H1 (cell line): Measurements from ENCODE around the gene SNX13. TPM values are rescaled to one million over a fixed set of nuclear protein-coding genes. Genes with fewer than 3 reads are reported as not detected.

ENCODE experiments used
- CTCF ChIA-PET: fragments of 300-600 bp; sonication (Branson Sonifier 250); formaldehyde crosslinking; loops from one replicate; lab custom pipeline; 2021; ENCODE audit not compliant: partially characterized antibody; lab: Charles Lee
- POLR2A ChIA-PET: fragments of 300-600 bp; sonication (Branson Sonifier 250); formaldehyde crosslinking; loops from one replicate; lab custom pipeline; 2021; ENCODE audit warnings: inconsistent platforms; ENCODE audit not compliant: partially characterized antibody; lab: Charles Lee
- DNase-seq, 2 experiments: peaks; one replicate each; pipeline versions ENCODE4 v3.0.0 to v3.0.0-alpha.2; 2010 to 2022; ENCODE audit warnings: low spot score in 2 of 2, low read depth in 1 of 2, mixed read lengths in 1 of 2
- FAIRE-seq: peaks from 2 replicates; lab custom pipeline; 2011; peaks lifted over from hg19 to GRCh38; lab: Jason Lieb, UNC
- H2AFZ ChIP-seq: 2 replicates; pipeline ENCODE4 v1.8.1; 2012; ENCODE audit warnings: low read length, inconsistent platforms
- H2AK5ac ChIP-seq: 2 replicates; pipeline ENCODE4 v1.6.1; 2013; ENCODE audit warnings: low read depth, low read length
- H2BK120ac ChIP-seq: replicated peaks from 2 replicates; pipeline ENCODE3; 2013; ENCODE audit warnings: low read depth, low read length, inconsistent platforms
- H2BK12ac ChIP-seq: 2 replicates; pipeline ENCODE4 v1.6.1; 2013; ENCODE audit warnings: low read depth, low read length
- H2BK15ac ChIP-seq: 2 replicates; pipeline ENCODE4 v1.6.1; 2013; ENCODE audit warnings: low read length
- H2BK20ac ChIP-seq: 2 replicates; pipeline ENCODE4 v1.6.1; 2013; ENCODE audit warnings: low read length
- H2BK5ac ChIP-seq: 2 replicates; pipeline ENCODE4 v1.6.1; 2013; ENCODE audit warnings: low read depth, low read length
- H3K14ac ChIP-seq: 2 replicates; pipeline ENCODE4 v1.6.1; 2013; ENCODE audit warnings: inconsistent platforms; ENCODE audit not compliant: insufficient read length
- H3K18ac ChIP-seq: 2 replicates; pipeline ENCODE4 v1.6.1; 2013; ENCODE audit warnings: low read length; ENCODE audit errors: extremely low read depth
- H3K23ac ChIP-seq: 2 replicates; pipeline ENCODE4 v1.6.1; 2013; ENCODE audit warnings: inconsistent platforms; ENCODE audit not compliant: insufficient read length
- H3K23me2 ChIP-seq: 2 replicates; pipeline ENCODE4 v1.6.1; 2013; ENCODE audit warnings: low read depth, low read length
- H3K27ac ChIP-seq: 2 replicates; pipeline ENCODE4 v1.6.1; 2011; ENCODE audit warnings: low read depth, low read length, inconsistent platforms
- H3K27me3 ChIP-seq, 4 experiments: replicated peaks in 1 of 4; 1 replicate in 1 of 4; 2 replicates in 3 of 4; pipeline versions ENCODE4 v1.6.1 to v1.8.1; 2011 to 2013; ENCODE audit warnings: low read length in 3 of 4, mild to moderate bottlenecking in 3 of 4, inconsistent platforms in 2 of 4, mixed read lengths in 2 of 4, moderate library complexity in 1 of 4; ENCODE audit not compliant: control insufficient read depth in 3 of 4, insufficient read depth in 3 of 4; ENCODE audit errors: extremely low read depth in 1 of 4
- H3K36me3 ChIP-seq, 4 experiments: 2 replicates each; pipeline versions ENCODE4 v1.6.1 to v1.8.1; 2011 to 2013; ENCODE audit warnings: mild to moderate bottlenecking in 4 of 4, low read length in 3 of 4, moderate library complexity in 2 of 4, control low read depth in 1 of 4, inconsistent platforms in 1 of 4; ENCODE audit not compliant: insufficient read depth in 4 of 4, control insufficient read depth in 2 of 4
- H3K4ac ChIP-seq: replicated peaks from 2 replicates; pipeline ENCODE3; 2013; ENCODE audit warnings: low read length, low read depth, mixed read lengths, inconsistent platforms; ENCODE audit not compliant: insufficient read length
- H3K4me1 ChIP-seq, 4 experiments: replicated peaks in 1 of 4; 1 replicate in 1 of 4; 2 replicates in 3 of 4; pipeline versions ENCODE4 v1.6.1 to v1.8.1; 2011 to 2013; ENCODE audit warnings: low read length in 3 of 4, inconsistent platforms in 2 of 4, mixed read lengths in 1 of 4; ENCODE audit not compliant: insufficient read depth in 4 of 4, control insufficient read depth in 3 of 4
- H3K4me2 ChIP-seq, 2 experiments: 2 replicates each; pipeline versions ENCODE4 v1.6.1 to v1.8.1; 2011 to 2013; ENCODE audit warnings: low read depth in 2 of 2, low read length in 2 of 2, control low read depth in 1 of 2, inconsistent platforms in 1 of 2, mild to moderate bottlenecking in 1 of 2; ENCODE audit not compliant: insufficient read depth in 1 of 2
- H3K4me3 ChIP-seq, 4 experiments: fragments of 200-600, 300-600 bp in 1 of 4; sonication (generic), shearing (Covaris generic), sonication (Bioruptor Twin) in 1 of 4; 2 replicates each; pipeline versions ENCODE4 v1.5.1 to v1.8.1; 2011 to 2016; ENCODE audit warnings: low read length in 4 of 4, low read depth in 3 of 4, control low read depth in 2 of 4, inconsistent platforms in 2 of 4, mild to moderate bottlenecking in 2 of 4, mixed read lengths in 1 of 4, moderate library complexity in 1 of 4; ENCODE audit not compliant: insufficient read depth in 2 of 4; ENCODE audit errors: extremely low read depth in 1 of 4
- H3K56ac ChIP-seq: replicated peaks from 2 replicates; pipeline ENCODE3; 2013; ENCODE audit warnings: low read depth, mild to moderate bottlenecking, mixed read lengths, low read length, inconsistent platforms; ENCODE audit not compliant: insufficient read length
- H3K79me1 ChIP-seq: 2 replicates; pipeline ENCODE4 v1.6.1; 2013; ENCODE audit warnings: low read depth, low read length, control low read depth
- H3K79me2 ChIP-seq, 2 experiments: 2 replicates each; pipeline versions ENCODE4 v1.6.1 to v1.8.1; 2012 to 2013; ENCODE audit warnings: low read length in 2 of 2, mild to moderate bottlenecking in 2 of 2, inconsistent platforms in 1 of 2; ENCODE audit not compliant: insufficient read depth in 2 of 2, control insufficient read depth in 1 of 2
- H3K9ac ChIP-seq, 4 experiments: replicated peaks in 1 of 4; 1 replicate in 1 of 4; 2 replicates in 3 of 4; pipeline versions ENCODE4 v1.6.1 to v1.8.1; 2011 to 2013; ENCODE audit warnings: low read depth in 3 of 4, low read length in 3 of 4, control low read depth in 2 of 4, mild to moderate bottlenecking in 2 of 4, moderate library complexity in 2 of 4, inconsistent platforms in 1 of 4; ENCODE audit errors: extremely low read depth in 1 of 4
- H3K9me3 ChIP-seq, 2 experiments: 2 replicates each; pipeline versions ENCODE4 v1.6.1 to v1.8.1; 2012 to 2013; ENCODE audit warnings: mild to moderate bottlenecking in 2 of 2, moderate library complexity in 2 of 2, control low read depth in 1 of 2, inconsistent platforms in 1 of 2, low read depth in 1 of 2, low read length in 1 of 2, mixed read lengths in 1 of 2; ENCODE audit not compliant: insufficient read depth in 2 of 2
- H4K20me1 ChIP-seq, 2 experiments: replicated peaks in 1 of 2; 2 replicates each; pipeline versions ENCODE3 to v1.8.1; 2011 to 2013; ENCODE audit warnings: inconsistent platforms in 2 of 2, low read length in 2 of 2, mild to moderate bottlenecking in 1 of 2; ENCODE audit not compliant: insufficient read depth in 2 of 2, control insufficient read depth in 1 of 2
- H4K5ac ChIP-seq: 2 replicates; pipeline ENCODE4 v1.6.1; 2013; ENCODE audit warnings: low read length, low read depth, mixed read lengths, inconsistent platforms; ENCODE audit not compliant: insufficient read length
- H4K8ac ChIP-seq: 2 replicates; pipeline ENCODE4 v1.8.0; 2013; ENCODE audit warnings: mild to moderate bottlenecking, moderate library complexity, low read length, inconsistent platforms; ENCODE audit not compliant: insufficient read depth; ENCODE audit errors: extremely low read depth
- H4K91ac ChIP-seq: replicated peaks from 2 replicates; pipeline ENCODE3; 2013; ENCODE audit warnings: low read length, mixed read lengths, inconsistent platforms; ENCODE audit not compliant: insufficient read length
- CEBPB ChIP-seq: IDR thresholded peaks from 2 replicates; pipeline ENCODE4 v1.6.1; 2012; ENCODE audit warnings: low read depth, low read length
- CTCF ChIP-seq, 3 experiments: IDR thresholded peaks; 1 replicate in 2 of 3; 2 replicates in 1 of 3; pipeline versions ENCODE4 v1.5.1 to v1.6.1; 2011; ENCODE audit warnings: low read length in 3 of 3, mild to moderate bottlenecking in 3 of 3, inconsistent platforms in 2 of 3, low read depth in 1 of 3, moderate library complexity in 1 of 3; ENCODE audit not compliant: insufficient read depth in 1 of 3; ENCODE audit errors: control extremely low read depth in 1 of 3
- FOSL1 ChIP-seq: IDR thresholded peaks from 2 replicates; pipeline ENCODE4 v1.6.1; 2011; ENCODE audit warnings: mild to moderate bottlenecking, low read depth, low read length, moderate library complexity; ENCODE audit not compliant: insufficient read depth
- JUND ChIP-seq: IDR thresholded peaks from 2 replicates; pipeline ENCODE4 v1.6.1; 2011; ENCODE audit warnings: mild to moderate bottlenecking, improper control_type of control experiment, low read length
- KDM4A ChIP-seq: IDR thresholded peaks from one replicate; pipeline ENCODE4 v1.7.1; 2012; ENCODE audit warnings: low read depth, mild to moderate bottlenecking, moderate library complexity, low read length, inconsistent platforms; ENCODE audit not compliant: severe bottlenecking
- KDM5A ChIP-seq: fragments of 200-600 bp; IDR thresholded peaks from 2 replicates; pipeline ENCODE4 v1.7.1; 2012; ENCODE audit warnings: mild to moderate bottlenecking, low read length, inconsistent platforms, mixed read lengths
- RAD21 ChIP-seq, 2 experiments: IDR thresholded peaks in 1 of 2; conservative IDR thresholded peaks in 1 of 2; 2 replicates each; pipeline ENCODE4 v1.6.1; 2011; ENCODE audit warnings: low read depth in 2 of 2, low read length in 2 of 2, improper control_type of control experiment in 1 of 2, inconsistent platforms in 1 of 2, mild to moderate bottlenecking in 1 of 2, moderate library complexity in 1 of 2
- WGBS, 2 experiments: shearing (Covaris generic) in 1 of 2; methylation state at CpG; one replicate each; pipeline versions ENCODE4 v1.1.6 to v1.1.7; 2013 to 2015; ENCODE audit warnings: low lambda C conversion rate in 2 of 2, mixed read lengths in 2 of 2, inconsistent platforms in 1 of 2, low coverage in 1 of 2, missing lambda C conversion rate in 1 of 2; ENCODE audit not compliant: insufficient replicate concordance in 2 of 2, insufficient coverage in 1 of 2, insufficient read length in 1 of 2; ENCODE audit errors: extremely low coverage in 1 of 2, missing lambda C conversion rate in 1 of 2; 5-methylcytosine and 5-hydroxymethylcytosine counted together
- polyA plus RNA-seq, 7 experiments: library from polyadenylated mRNA; depleted of rRNA in 3 of 7; stranded (reverse) in 5 of 7; unstranded in 2 of 7; fragments of >200 nt in 5 of 7; fragments of 200-250 nt in 2 of 7; gene quantifications; 1 replicate in 5 of 7; 2 replicates in 1 of 7; 4 replicates in 1 of 7; pipeline versions ENCODE4 v1.2.1 to v1.2.3, GENCODE V29; 2011 to 2013; ENCODE audit warnings: missing spikeins in 2 of 7, mixed read lengths in 2 of 7
- total RNA-seq: library from RNA; stranded (reverse); fragmentation: NEBNext Ultra II Directional; extraction: Animal tissue kit (Norgen Biotek cat#: 25700); gene quantifications from 2 replicates; pipeline ENCODE4 v1.2.1, GENCODE V29; 2021

SNX13 gene
- total and polyA plus RNA-seq, 2 of the 8 experiments (the other 6 are each of a cell fraction or from before 2014, with no cell fraction given), result 5.5 to 27.4 TPM

- POLR2A ChIA-PET, result no interaction called here
- no peak for FAIRE-seq
- no peaks in the 10 kb centered on the region for H3K79me2 ChIP-seq
- H4K8ac ChIP-seq, result no peak overlapping the region
- H3K79me1 ChIP-seq, result no peaks in the 10 kb centered on the region
- DNase-seq, result no peak
- H2BK12ac ChIP-seq, result no peak overlapping the region
- H3K23ac ChIP-seq, result no peak overlapping the region
- no peaks in the 10 kb centered on the region for H3K4me1 ChIP-seq
- no peak overlapping the region for H3K56ac ChIP-seq
- H3K18ac ChIP-seq, result no peak overlapping the region
- no peaks in the 10 kb centered on the region for H3K23me2 ChIP-seq
- CTCF ChIA-PET, result interaction anchor here (1.0 to 1.5 kb wide), 3 partner anchors 9 to 168 kb away, joined by 3 to 4 read pairs (median 3); no protein-coding TSS in a partner anchor
- H4K20me1 ChIP-seq, result no peaks in the 10 kb centered on the region
- H2AK5ac ChIP-seq, result no peak overlapping the region
- no peak overlapping the region for H2BK15ac ChIP-seq
- H3K4me3 ChIP-seq, result no peak overlapping the region
- no peak overlapping the region for H2BK120ac ChIP-seq
- no peak overlapping the region for H4K91ac ChIP-seq
- H2BK5ac ChIP-seq, result no peak overlapping the region
- no peak overlapping the region for H3K9ac ChIP-seq
- no peak overlapping the region for H3K4ac ChIP-seq
- H4K5ac ChIP-seq, result no peak overlapping the region
- H3K9me3 ChIP-seq, result no peaks in the 10 kb centered on the region
- no peak overlapping the region for H3K4me2 ChIP-seq
- H3K27ac ChIP-seq, result no peak overlapping the region
- WGBS, 2 experiments, result 78% methylated on average over 4 of the region's 4 CpGs; no CpG with 5 or more reads in 1 of the 2 experiments
- TF ChIP-seq CTCF (IDR thresholded peaks at IDR 0.05; ENCODE audit: control extremely low read depth in 1 of 3, insufficient read depth in 1 of 3, low read depth in 1 of 3, low read length in 3 of 3), result no peak
- TF ChIP-seq KDM5A, result no peak
- peak; percentile 42; the same call in 1 of the 2 replicates for TF ChIP-seq CEBPB
- no peak for TF ChIP-seq JUND
- TF ChIP-seq RAD21 (IDR thresholded peaks at IDR 0.05 in 1 of 2, conservative IDR thresholded peaks at IDR 0.05 in 1 of 2; ENCODE audit: low read depth in 2 of 2, low read length in 2 of 2), result no peak
- TF ChIP-seq KDM4A, result no peak
- TF ChIP-seq FOSL1, result no peak
- no peaks in the 10 kb centered on the region for H3K27me3 ChIP-seq
- no peak overlapping the region for H2AFZ ChIP-seq
- H3K36me3 ChIP-seq, result peaks cover 0 to 7% (median 1%) of the 10 kb centered on the region in 4 experiments; a peak in 3 of 8 replicates
- H3K14ac ChIP-seq, result no peak overlapping the region
- no peak overlapping the region for H2BK20ac ChIP-seq
These were observed 125.0 kb downstream of the SNX13 start for GRCh38 chr7:17815318-17815717.
